Measurements from ENCODE around the gene GNAS-AS1.

GNAS-AS1 gene

DNA sequence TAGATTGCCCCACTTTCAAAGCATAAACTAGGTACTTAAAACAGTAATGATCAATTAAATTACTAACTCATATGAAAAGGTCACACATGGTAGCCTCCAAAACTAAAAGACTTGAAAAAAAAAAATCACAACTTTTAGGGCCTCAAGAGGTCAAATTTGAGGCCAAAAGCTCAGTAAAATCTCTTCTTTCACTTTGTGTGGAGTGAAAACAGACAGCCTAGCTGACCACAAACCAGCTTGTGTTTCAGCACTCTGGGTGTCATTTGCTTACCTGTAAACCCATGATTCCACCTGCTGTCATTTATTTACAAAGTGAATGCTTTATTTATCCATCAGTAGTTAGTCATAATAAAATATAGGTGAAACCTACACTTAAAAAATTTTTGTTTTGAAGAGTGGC, 35.8 kb upstream of the GNAS-AS1 start:
- DNase-seq (ENCODE audit: low read depth in 3 of 3, low spot score in 1 of 3) = no peak

DNA sequence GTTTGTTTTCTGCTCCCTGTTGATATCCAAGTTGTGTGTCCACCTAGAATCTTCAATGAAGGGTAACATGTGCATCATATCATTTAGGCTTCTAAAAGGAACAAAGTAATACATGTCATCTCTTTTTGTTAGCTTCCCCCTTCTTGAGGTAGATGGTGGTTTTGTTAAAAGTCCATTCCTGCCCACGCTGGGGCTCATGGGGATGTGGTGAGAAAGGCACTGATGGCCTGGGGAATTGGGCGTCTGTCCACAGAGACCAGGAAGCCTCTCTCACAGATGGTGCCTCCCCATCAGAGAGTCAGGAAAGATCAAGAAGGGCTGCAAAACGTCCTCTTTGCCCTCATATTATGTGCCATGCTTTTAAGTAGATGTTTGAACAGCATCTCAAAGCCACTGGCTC, 34.3 kb upstream of the GNAS-AS1 start:
- no peak for DNase-seq (ENCODE audit: low read depth in 3 of 3, low spot score in 1 of 3)

DNA sequence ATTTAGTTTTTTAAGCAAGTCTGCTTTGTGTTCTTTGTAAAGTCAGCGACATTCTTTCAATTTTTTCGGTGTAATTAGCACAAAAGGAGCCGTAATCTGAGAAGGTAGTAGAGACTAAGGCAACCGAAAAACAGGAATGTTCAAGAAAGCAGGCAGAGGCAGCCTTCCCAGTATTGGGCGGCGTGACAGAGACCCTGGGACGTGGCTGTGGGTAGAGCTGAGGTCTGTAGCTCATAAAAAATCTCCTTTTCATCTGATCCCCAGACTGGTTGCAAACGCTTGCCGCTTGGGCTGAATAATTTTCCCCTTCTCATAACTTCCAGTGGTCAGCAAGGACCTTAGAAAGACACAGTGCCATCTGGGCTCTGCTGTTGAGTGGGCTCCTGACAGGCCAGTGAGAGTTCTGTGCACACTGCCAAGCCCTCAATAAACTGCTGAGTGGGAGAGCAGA, 32.6 kb upstream of the GNAS-AS1 start:
- DNase-seq (ENCODE audit: low read depth in 3 of 3, low spot score in 1 of 3) = no peak

- DNase-seq (ENCODE audit: low read depth in 3 of 3, low spot score in 1 of 3) = no peak
These were observed 32.0 kb upstream of the GNAS-AS1 start for GRCh38 chr20:58882704-58883089.

DNA sequence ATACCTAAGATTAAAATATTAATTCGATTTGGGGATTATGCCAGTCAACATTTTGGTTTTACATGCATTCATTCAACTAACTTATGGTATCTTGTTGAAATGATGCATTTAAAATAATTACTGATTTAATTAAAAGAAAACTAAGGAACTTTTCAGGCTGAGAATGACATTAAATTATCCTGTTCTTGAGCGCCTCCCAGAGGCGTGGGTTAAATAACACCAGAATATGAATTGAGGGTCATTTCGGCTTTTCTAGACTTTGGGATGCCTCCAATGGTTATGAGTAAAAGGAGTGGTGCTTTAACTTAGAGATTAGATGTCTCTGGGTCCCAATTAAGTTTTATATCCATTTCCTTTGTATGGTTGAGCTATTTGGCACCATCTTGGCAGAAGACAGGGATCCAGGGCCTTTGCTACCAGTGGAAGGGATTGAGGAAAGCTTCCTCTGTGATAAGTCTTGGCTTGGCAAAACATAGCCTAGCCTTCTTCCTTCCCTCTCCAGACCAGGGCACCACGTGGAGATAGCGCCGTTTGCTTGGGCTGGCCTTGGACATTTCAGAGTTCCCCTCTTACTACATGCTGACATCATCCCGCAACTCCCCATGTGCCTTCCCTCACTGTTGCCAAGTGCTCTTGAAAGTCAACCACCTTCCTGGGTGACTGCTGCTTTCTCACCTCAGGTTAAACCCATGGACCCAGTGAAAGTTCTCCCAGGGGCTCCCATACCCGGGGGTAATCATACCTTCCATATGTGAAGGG, 30.5 kb upstream of the GNAS-AS1 start:
- no peak for DNase-seq (ENCODE audit: low read depth in 3 of 3, low spot score in 1 of 3)

DNA sequence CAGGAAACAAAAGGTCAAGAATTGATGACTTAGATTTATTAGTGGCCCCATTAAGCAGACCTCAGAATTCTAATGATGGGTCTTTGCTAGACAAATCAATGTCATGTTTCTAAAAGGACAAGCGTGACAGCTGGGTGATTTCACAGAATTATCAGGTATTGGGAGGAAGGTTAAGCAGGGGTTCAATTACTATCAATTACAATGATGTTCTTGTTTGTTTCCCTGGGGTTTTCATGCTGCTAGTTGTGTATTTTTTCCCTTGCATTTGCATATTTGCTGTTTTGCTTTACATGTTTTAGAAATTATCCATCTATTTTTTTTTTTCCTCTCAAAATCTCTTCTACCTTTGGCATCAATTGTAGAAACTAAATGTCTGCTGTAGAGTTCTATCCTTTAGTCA, 29.7 kb upstream of the GNAS-AS1 start:
- no peak for DNase-seq (ENCODE audit: low read depth in 3 of 3, low spot score in 1 of 3)

DNA sequence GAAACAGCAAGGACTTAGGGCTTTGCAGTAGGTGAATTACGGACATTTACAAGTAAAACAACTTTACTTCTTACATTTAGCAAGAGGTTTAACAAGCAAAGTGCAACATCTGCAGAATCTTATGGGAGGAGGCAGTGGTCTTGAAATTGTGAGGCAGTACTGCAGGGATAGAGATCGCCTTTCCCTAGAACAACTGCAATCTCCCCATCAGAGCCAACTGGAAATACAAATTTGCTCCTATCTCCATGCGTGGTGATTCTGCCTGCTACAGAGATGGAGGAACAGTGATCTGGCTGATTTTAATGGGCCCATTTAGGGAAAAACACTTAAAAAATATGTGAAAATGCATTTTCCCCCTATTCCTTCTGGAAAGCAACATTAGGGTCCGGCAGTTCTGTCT, 27.7 kb upstream of the GNAS-AS1 start:
- no peak for DNase-seq (ENCODE audit: low read depth in 3 of 3, low spot score in 1 of 3)

DNA sequence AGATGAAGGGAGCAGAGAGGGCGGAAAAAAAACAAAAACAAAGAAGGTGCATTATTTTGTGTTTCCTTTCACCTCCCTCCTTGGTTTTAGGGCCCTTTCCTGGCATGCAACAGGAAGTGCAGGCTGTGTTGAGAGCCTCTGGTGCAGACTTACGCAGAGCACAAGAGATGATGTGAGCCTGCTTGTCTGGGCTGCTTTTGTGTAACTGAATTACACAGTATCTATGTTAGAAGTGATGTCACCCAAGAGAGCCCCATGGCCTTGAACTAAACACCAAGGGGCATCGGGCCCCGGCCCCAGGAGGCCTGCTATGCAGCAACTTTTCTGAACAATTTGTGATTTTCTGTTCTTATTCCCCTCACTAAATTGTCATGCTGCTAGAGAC, 27.3 kb upstream of the GNAS-AS1 start:
- no peak for DNase-seq (ENCODE audit: low read depth in 3 of 3, low spot score in 1 of 3)

DNA sequence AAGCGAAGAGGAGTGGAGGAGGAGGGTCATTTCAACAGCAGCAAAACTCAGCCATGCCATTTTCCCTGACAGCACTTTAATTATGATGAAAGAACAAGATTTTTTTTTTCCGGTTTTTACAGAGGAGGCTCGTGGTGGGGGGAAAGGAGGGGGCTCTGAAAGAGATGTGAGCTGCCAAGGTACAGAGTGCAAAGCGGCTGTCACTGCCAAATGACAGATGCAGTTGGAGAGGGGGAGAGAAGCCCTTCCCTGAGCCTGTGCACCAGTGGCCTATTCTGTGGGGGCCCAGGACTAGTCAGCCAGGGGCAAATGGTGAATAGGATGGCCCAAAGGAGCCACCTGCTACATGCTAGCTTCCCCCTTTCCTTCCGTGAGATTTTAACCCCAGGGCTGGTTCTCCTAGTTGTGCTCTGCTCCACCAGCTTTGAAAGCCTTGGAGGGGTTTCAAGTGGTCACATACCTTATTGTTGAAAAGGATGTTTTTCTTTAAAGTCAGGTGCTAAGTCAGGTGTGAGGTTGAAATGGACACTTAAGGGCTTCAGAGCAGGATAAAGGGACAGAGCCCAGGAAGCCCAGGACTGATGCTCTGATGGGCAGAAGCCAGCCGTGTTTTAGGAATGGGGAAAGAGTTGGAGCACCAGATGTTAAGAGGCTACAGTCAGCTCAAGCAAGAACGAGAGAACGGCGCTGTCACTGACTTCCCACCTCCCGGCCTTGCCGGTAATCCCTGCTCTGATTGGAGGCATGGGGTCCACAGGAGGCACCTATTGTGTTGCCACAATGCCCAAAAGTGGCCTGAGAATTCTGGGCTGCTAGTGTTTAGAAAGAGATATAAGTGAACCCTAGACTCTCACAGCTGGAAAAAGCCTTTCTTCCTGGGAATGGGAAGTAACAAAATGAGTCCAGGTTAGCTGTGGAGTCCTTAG, 26.6 kb upstream of the GNAS-AS1 start:
- no peak for DNase-seq (ENCODE audit: low read depth in 3 of 3, low spot score in 1 of 3)

DNA sequence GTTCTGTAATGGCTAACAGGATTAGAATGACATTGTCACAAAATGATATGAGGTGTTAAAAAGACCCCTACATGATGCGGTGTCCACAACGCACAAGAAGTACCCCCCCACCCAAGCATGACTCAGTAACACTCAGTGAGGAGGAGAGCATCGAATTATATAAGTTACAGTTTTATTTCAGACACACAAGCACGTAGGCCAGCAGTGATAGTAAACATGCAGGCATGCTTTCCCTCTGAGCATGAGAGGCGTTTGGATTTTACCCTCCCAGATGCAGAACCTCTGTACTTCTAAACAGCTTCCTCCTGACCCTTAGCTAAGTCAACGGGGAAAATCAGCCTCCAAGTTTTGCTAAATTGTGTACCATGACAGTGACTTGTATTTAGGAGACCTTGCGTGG, 25.7 kb upstream of the GNAS-AS1 start:
- DNase-seq (ENCODE audit: low read depth in 3 of 3, low spot score in 1 of 3) = no peak

- DNase-seq (ENCODE audit: low read depth in 3 of 3, low spot score in 1 of 3) = no peak
These were observed 24.9 kb upstream of the GNAS-AS1 start for GRCh38 chr20:58875541-58876134.

- DNase-seq (ENCODE audit: low read depth in 3 of 3, low spot score in 1 of 3) = no peak
These were observed 24.4 kb upstream of the GNAS-AS1 start for GRCh38 chr20:58875111-58875510.

- DNase-seq (ENCODE audit: low read depth in 3 of 3, low spot score in 1 of 3) = no peak
These were observed 23.8 kb upstream of the GNAS-AS1 start for GRCh38 chr20:58874469-58874868.

GRCh38 chr20:58871533-58872102, 20.9 kb upstream of the GNAS-AS1 start:
- DNase-seq (ENCODE audit: low read depth in 3 of 3, low spot score in 1 of 3) = no peak

DNA sequence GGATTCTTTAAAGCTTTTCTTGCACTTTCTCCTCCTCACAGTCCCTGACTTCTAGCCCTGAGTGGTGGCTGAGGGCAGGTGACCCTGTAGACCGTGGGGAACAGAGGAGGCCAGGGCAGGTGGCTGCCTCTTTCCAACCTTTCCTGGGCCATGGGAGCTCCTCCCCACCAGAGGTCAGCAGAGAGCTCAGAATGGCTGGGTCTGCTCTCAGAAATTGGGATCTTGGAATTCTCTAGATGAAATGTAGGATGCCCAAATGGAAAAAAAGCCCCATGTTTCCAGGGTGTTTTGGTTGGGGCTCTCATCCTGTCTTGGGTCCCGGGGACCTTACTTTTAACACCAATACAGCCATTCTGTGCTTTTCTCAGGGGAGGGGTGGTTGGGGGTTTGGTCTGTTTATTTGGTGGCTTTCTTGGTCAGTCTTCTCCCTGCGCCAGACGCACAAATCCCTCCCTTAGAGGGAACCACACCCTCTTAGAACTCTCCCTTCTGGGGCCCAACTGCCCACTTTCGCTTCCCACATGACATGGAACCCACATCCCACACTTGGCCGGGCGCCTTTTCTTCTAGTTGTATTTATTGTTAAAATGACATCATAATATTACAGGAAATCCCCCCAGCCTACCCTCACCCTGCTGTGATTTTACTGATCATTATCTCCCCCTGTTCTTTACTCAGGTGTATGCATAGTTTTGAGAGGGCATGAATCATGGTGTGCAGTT, 19.8 kb upstream of the GNAS-AS1 start:
- no peak for DNase-seq (ENCODE audit: low read depth in 3 of 3, low spot score in 1 of 3)

- DNase-seq (ENCODE audit: low read depth in 3 of 3, low spot score in 1 of 3) = no peak
These were observed 19.0 kb upstream of the GNAS-AS1 start for GRCh38 chr20:58869662-58870227.

- DNase-seq (ENCODE audit: low read depth in 3 of 3, low spot score in 1 of 3) = no peak
These were observed 18.1 kb upstream of the GNAS-AS1 start for GRCh38 chr20:58868795-58869194.

- DNase-seq (ENCODE audit: low read depth in 3 of 3, low spot score in 1 of 3) = no peak
These were observed 16.5 kb upstream of the GNAS-AS1 start for GRCh38 chr20:58867211-58867610.

- no peak for DNase-seq (ENCODE audit: low read depth in 3 of 3, low spot score in 1 of 3)
These were observed 15.1 kb upstream of the GNAS-AS1 start for GRCh38 chr20:58865843-58866242.

DNA sequence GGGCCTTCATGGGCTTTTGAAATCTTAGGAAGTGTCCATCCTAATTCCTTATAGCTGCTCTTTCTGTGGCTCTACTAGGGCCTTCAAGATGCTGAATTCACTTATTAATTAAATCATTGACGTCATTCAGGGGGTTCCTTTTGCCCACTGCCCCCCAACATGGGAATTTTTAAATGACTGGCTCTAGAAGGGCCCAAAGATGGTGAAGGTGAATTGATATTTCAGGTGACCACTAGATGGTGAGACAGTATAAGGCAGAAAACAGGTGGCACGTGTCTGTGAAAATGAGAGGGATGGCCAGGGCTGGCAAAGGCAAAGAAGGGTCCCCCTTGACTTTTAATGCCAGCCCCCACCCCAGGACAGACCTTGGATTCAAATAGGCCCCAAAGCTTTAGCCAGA, 13.6 kb upstream of the GNAS-AS1 start:
- DNase-seq (ENCODE audit: low read depth in 3 of 3, low spot score in 1 of 3) = no peak

Data from stimulated activated CD4-positive, alpha-beta T cell treated with anti-CD3 and anti-CD28 coated beads, TNF-alpha, amount 100 ng/mL, for 1 hour (primary cell).